NCI-H146 treated with DMSO at 0.1 percent for 48 hours (cell line): ENCODE measurements around the gene SLC7A1.

Experiments used
- DNase-seq: peaks from one replicate; lab custom pipeline; 2025; ENCODE audit not compliant: unreplicated experiment; lab: John Stamatoyannopoulos, UW

SLC7A1 gene

DNA sequence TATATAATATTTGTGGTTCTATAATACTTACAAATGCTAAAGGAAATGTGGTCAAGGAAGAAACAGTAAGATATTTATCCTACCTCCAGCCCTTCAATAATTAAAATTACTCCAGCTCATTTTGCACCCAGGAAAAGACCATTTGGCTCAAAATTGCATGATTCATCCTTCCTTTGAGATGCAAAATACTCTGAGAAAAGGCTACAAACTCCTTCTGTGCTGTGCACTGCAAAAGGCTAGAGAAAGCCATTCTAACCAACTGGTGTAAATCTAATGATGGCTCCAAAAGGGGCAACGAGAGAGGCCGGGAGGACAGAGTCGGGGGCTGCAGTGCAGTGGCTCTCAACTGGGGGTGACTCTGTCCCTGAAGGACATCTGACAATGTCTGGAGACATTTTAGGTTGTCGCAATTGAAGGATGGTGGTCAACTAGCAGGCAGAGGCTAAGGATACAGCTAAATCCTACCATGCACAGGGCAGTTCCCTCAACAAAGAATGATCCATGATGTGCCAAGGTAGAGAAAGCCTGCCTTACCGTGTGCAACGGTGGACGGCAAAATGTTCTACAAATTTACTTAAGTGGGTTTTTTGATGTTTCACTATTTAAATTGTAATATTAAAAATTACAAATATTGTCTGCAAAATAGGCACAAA lies 32.6 kb downstream of the SLC7A1 start:
- no peak for DNase-seq

DNA sequence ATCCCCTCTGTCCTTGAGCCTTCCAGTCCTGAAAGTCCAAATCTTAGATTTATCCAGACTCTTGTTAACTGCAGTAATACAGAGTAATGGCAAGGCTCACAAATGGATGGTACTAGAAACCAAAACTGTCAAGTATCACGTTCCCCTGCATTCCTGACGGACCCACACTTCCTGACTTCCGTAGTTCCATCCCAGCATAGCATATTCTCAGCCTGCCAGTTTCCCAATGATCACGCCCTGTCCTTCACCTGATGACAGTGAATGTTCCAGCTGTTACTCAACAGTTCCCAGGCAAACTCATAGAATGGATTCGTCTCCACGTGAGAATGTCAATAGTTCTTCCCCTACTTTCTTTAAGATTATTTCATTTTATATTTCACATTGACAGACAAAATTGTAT lies 33.6 kb downstream of the SLC7A1 start:
- DNase-seq, result no peak

DNA sequence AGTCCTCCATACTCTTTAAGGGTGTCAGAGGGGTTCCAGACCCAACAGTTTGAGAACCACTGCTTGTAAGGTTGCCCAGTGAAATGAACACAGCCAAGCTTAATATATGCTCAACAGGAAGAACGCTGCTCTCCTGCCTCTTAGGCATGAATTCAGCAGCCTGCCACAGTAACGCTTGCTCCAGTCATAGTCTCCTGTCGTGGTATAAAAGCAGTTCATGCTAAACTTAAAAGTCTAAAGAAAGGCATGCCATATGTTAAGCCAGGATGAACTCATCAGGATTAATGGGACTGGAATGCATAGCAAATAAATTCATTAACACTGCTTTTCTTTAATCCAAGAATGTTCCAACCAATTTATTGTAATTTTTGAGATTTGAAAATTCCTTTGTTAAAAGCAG lies 38.7 kb downstream of the SLC7A1 start:
- no peak for DNase-seq

DNA sequence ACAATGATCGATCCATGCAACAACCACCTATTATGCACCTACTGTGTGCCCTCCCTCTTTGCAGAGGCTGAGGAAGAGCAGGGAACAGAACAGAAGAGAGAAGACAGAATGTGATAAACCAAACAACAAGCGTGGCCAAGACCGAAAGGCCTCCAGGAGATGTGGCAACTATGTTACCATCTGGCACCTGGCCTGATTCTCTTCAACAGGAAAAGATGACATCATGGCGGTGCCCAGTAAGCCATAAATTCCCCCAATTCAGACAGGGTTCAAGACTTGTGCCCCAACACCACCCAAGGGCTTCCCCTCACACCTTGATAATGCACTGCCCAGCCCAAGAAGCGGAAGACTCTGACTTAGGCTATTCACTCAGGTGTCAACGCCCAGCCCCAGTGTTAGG lies 44.3 kb downstream of the SLC7A1 start:
- no peak for DNase-seq

DNA sequence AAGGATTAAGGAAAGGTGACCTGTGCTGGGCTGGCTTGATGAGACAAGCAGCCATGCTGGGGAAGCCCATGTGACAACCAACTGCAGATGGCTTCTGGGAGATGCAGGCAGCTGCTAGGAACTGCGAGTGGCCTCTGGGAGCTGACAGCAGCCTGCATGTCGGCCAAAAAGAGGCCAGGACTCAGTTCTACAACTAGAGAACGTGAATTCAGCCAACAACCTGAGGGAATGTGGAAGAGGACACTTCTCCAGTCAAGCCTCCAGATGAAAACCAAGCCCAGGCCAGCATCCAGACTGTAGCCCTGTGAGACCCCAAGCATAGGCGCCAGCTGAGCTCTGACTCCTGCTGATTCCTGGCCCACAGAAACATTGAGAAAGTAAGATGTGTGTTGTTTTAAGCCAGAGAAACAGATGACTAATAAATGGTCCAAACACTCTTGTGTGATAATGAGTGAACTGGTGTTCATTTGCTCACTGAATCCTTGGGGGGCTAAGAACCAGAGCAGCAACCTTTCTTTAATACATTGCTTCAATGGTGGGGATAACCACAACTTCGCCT lies 45.0 kb downstream of the SLC7A1 start:
- DNase-seq, result no peak

DNA sequence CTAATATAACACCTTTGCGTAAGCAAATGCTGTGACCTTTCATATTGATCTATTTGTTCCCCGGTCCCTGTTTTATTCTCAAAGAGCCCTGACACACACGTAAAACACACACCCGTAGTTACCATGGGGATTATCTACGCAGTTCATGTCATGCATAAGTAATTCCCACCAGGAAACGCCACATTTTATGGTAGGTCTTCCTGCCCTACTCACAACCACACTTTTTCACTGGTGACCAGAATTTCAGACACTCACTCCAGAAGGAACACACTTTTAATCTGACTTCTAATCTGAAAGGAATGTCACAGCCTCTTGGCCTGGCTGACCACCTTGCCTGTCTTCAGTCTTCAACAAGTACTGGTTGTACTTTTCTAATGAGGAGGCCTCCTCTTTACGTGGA lies 46.8 kb downstream of the SLC7A1 start:
- DNase-seq, result peak; percentile 71

DNA sequence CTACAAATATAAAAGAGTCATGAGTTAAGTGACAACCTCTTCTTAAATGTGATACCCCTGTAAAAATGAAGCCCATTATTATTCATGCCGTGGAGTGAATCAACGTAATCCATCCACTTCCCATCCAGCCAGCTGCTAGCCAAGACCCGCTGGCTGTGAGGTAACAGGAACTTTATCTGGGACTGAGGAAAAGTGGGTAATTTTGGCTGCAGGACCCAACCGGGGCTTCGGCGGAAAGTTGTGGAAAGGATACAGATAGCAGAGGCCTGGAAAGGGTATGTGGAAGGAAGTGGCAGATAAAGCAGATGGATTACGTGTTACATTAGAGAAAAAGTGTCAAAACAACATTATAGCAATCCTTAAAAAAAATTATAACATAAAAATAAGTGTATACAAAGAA lies 48.3 kb downstream of the SLC7A1 start:
- DNase-seq, result no peak

DNA sequence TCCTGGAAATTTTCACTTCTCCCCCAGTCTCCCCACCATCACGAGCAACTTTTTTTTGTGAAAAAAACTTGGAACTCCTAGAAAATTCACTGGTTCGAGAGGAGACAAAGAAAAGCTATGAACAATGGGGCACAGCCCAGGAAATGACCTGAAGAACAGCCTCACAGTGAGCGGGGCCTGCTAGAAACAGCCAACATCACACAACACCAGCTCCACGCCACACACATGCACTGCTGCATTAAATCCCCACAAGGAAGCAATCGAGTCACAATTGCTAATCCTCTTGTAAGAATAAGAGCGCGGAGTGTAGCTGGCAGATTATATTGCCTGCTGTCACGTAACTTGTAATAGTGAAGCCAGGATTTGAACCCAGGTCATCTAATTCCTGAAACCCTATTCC lies 48.8 kb downstream of the SLC7A1 start:
- no peak for DNase-seq

DNA sequence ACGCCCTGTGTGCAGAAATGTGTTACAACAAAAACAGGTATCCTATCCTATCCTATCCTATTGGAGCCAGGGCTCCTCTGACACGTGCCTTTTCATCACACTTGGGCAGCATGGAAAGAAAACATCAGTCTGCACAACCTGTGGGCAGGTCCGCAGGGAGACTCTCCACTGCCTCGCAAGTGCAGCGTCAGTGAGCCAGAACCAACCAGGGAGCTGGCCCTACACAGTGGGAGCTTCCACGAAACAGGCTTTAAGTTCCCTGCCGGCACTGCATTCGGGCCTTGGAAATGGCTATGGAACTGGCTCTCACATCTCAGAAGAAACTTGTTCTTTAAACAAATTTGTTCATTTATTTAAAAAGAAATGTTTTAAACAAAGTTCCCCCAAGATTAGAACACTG lies 49.5 kb downstream of the SLC7A1 start:
- no peak for DNase-seq

DNA sequence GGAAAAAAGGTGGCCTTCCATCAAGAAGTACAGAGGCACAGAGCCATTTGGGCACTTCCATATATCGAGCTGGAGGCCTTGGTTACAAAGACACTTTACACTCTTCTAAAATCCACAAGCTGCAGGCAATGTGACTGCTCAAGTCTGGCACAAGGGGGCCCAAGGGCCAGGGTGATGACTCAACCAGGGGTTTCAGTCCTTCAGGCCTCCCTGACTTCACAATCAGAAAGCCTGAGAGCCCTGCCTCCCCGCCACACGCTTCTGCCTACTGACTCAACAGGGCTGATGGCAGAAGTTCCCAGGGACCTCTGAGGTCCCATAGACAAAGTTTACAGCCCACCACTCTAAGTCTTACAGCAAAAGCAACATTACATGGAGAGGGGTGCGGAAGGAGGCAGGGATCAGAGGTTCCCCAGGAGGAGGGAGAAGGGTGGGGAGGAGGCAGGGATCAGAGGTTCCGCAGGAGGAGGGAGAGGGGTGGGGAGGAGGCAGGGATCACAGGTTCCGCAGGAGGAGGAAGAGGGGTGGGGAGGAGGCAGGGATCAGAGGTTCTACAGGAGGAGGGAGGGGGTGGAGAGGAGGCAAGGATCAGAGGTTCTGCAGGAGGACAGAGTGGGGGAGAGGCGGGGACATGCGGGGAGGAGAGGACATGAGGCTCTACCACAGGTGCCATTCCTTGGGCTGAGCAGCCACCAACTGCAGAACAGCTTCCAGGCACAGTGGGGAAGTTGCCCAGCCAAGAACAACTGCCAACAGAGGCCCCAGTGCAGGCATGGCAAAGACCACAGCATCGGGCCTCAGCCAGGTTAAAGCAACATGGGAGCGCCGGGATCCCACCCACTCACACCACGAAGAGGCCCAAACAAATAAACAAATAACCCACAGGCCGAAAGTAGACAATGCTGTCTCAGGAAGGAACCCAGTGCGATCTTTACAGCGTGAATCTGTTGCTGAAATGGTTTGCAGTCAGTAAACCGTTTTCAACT lies 52.0 kb downstream of the SLC7A1 start:
- no peak for DNase-seq

DNA sequence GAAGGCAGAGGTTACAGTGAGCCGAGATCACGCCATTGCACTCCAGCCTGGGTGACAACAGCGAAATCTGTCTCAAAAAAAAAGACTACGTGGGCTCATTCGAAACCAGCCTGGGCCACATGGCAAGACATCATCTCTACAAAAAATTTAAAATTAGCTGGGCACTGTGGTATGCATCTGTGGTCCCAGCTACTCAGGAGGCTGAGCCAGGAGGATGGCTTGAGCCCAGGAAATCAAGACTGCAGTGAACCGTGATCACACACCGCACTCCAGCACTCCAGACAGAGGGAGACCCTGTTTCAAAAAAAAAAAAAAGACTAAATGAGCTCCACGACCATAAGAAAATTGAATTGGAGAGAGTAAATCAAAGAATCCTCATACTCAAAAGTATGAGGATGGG lies 53.1 kb downstream of the SLC7A1 start:
- DNase-seq, result no peak

DNA sequence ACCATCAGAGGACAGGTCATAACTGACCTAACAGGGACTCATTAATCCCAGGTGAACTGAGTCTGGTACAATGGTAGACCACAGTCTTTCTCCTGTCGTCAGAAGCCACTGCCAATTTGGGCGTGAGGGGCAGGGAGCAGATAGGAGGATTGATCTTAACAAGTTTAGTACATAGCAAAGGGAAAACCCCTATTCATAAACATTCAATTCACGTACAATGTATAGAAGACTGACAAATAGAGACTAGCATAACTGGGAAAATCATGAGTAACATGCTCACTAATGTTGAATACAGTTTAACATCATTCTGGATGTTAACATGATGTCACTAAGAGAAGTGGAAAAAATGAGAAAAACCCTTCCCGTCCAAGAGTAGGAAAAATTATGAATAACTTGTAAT lies 54.1 kb downstream of the SLC7A1 start:
- DNase-seq, result no peak

DNA sequence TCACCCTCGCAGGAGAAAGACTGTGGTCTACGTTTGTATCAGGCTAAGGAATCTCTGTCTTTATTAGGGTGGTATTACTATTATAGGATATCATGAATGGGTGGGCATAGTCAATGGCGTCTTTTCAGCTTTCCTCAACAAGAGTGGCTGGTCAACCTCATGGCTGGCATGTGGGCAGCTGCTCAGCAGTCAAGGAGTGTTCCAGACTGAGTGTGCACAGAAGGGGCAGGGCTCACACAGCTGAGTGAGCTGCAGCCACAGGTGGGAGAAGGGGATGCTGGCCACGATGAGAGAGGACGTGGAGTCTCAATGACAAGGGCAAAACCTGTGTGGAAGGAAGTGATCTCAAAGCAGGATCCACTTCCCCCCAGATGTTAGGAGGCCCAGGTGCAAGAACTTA lies 54.7 kb downstream of the SLC7A1 start:
- DNase-seq, result no peak

DNA sequence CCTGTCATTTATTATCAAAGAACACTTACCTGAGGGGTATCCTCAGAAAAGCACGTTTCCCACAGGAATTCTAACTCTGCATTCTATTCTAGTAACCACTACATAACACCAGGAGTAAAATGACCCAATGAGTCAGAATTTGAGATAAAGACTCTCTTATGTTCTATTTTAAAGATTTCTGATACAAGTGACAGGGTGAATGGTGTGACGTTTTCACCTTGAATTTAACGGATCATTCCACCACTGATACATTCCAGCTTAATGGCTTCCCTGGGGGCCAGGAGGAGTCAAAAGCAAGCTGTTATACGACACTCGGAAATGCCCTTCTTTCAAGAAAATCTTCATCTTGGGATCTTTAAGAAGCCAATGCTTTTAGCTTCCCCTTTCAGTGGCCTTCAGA lies 55.2 kb downstream of the SLC7A1 start:
- DNase-seq, result no peak

DNA sequence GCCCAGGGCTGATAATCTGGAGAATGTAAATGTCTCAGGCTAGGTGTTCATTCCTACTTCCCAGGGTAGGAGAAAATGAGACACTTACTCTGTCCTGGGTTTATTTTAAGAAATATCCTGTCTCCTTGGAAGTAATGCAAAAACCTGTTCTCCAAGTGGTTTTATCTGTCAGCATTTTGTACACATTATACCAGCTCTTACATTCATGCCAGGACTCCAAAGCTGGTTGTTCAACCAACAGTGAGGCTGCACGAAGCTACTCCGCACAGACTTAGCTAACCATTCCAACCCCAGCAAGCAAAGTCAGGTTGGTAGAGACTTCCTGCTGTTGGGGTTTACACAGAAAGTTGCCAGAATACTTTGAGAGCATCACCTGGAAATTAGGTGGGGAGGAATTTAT lies 55.6 kb downstream of the SLC7A1 start:
- DNase-seq, result no peak

DNA sequence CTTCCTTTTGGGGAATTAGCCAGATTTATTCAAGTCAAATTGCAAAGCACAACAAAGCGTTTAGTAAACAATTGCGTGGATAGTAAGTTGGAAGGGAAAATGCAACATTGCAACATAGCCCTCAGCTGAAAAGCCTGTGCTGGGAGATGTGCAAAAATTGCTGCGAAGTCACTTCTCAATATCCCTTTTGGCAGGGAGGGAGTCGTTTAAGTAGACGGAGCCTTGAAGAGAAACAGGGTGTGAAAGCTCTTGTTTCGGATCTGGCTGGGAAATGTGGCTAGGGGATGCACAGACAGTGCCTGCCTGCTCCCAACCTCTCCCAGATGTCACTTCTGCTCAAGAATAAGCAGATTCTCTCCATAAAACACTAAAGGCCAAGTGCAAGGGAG lies 56.8 kb downstream of the SLC7A1 start:
- no peak for DNase-seq

DNA sequence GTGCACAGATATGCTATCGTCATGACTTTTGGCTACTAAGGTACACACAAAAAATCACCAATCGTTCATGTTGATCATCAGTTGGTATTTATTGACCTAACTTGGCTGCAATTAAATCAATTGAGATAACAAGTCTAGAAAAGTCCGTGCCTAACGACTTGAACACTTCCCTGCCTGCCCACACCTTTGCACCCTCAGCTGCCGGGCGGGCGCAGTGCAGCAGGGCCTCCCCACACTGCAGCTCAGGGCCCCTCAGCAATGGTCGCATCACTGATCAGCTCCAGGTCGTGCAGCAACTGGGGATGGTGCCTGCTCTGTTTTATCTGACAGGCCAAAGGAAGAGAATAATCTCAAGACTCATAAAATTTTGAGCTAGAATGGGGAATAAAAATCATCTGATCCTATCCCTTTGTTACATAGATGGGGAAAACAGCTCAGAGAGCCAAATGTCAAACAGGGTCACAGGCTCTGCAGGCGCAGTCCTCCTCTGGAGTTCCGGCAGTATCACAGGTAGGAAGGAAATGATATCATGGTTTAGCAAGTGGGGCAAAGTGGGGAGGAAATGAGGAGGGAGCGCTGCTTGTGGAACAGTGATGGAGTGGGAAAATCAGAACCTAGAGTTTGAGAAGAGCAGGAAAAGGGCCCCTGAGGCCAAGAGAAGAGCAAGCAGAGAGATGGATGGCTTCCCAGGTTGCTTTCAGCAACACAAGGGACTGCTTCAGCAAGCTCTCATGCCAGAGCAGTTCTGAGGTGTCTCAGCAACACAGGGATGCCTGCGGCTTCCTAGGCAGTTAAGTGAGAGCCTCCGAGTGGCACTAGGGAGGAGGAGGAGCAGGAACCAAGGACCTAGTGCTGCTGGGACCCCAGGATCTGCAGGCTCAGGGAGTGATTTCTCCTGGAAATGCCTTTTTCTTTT lies 57.5 kb downstream of the SLC7A1 start:
- no peak for DNase-seq

DNA sequence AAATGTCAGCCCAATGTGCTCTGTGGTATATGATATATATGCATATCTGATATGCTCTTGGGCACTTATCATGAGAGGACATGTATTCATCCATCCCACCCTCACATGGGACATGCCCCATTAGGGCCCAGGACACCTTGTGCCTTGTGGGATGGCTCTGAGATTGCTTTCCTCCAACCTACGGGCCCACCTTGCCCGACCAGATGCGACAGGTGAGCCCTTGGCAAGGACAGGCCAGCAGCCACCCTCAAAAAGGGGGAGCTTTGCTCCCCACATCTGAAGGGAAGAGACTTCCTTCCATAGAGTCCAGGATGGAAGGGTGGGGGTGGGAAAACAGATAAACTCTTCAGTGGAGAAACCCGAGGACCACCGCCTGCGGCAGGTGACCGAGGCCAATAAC lies 58.6 kb downstream of the SLC7A1 start:
- no peak for DNase-seq

DNA sequence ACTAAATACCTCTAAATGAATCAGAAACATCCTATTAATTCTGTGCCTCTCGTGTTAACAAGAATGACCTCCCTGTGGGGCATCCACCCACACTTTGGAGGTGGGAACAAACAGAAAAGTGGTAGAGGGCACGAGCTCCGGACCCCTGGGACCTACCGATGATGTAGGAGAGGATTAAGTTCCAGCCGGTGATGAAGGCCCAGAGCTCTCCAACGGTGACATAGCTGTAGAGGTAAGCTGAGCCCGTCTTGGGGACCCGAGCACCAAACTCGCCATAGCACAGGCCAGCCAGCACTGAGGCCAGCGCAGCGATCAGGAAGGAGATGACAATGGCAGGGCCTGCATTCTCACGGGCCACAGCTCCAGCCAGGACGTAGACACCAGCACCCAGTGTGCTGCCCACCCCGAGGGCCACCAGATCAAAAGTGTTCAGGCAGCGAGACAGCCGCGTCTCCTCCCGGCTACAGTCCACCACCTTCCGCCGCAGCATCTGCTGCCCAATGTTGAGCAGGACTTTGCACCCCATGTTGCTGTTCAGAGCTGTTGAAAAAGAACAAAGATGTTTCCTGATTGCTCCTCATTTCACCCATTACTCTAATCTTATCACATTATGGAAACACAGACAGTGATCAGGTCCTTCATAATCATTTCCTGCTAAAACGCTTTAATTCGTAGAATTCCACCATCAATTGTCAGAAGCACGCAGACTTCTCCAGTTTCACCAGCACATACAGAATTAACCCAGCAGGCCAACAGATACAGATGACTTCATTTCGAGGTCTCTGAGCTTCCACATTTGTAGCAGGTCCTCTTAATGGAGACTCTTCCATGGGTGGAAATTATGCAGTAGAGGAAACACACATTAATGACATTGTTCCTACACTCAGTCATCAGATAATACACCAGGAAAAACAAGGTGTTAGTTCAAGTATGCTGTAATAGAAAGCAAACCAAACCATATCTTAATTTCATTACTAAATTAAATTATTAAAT lies 59.5 kb downstream of the SLC7A1 start:
- no peak for DNase-seq

DNA sequence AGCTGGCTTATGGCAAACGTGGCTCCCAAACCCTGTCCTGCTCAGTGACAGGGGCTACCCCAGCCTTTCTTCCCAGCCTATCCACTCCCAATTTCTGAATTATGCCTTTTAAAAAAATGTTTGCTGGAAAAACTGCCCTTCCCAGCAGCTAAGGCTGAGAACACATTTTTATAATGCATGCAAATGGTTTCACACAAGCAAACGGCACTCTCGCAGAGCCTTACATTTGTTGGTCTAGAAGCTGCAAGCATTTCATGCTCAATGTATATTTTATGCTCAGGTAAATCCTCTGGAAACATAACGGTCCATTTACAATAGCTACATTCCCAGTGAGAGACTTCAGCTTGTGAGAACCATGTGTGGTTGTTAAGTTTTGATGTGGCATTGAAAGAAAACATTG lies 61.4 kb downstream of the SLC7A1 start:
- DNase-seq, result no peak
